ENCODE results near the gene SMIM14. TPM values are rescaled to one million over a fixed set of nuclear protein-coding genes. Genes with fewer than 3 reads are reported as not detected.

The SMIM14 gene
- total RNA-seq, 1 donor from 2014 or later = 58.4 TPM

DNA sequence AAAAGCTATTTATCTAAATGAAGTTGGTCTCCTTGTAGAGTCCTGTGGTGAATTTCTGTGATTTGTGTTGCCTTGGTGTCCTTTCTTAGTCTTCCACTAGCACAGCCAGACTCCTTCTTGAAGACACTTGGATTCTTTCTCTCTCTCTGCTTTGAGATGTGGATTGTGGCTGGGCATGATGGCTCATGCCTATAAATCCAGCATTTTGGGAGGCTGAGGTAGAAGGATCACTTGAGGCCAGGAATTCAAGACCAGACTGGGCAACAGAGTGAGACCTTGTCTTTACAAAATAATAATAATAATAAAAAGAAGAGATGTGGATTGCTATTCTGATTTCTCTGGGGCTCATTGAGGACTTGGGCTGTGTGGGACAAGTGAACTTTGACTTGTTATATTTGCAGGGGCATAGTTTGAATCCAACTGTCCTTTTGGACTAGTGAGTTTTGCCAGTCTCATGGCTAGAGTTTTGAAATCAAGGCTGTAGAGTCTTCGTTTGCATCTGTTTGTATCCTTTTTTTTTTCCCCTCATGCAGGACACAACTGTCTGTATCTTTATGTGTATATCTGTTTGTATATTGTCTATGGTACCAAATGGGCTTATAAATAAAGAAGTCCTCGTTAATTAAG is 11.1 kb upstream of the SMIM14 start:
- Histone ChIP-seq H3K27me3 (ENCODE audit: control insufficient read depth, insufficient read depth, low read length) (no peaks in the 10 kb centered on the region), H3K4me3 (ENCODE audit: low read depth, low read length) (no peak overlapping the region), H3K36me3 (ENCODE audit: control insufficient read depth, insufficient read depth, low read length) (no peaks in the 10 kb centered on the region)
- TF ChIP-seq, protein P1, sequence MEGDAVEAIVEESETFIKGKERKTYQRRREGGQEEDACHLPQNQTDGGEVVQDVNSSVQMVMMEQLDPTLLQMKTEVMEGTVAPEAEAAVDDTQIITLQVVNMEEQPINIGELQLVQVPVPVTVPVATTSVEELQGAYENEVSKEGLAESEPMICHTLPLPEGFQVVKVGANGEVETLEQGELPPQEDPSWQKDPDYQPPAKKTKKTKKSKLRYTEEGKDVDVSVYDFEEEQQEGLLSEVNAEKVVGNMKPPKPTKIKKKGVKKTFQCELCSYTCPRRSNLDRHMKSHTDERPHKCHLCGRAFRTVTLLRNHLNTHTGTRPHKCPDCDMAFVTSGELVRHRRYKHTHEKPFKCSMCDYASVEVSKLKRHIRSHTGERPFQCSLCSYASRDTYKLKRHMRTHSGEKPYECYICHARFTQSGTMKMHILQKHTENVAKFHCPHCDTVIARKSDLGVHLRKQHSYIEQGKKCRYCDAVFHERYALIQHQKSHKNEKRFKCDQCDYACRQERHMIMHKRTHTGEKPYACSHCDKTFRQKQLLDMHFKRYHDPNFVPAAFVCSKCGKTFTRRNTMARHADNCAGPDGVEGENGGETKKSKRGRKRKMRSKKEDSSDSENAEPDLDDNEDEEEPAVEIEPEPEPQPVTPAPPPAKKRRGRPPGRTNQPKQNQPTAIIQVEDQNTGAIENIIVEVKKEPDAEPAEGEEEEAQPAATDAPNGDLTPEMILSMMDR (IDR thresholded peaks at IDR 0.05; ENCODE audit: insufficient read depth, low read length, poor library complexity, severe bottlenecking) = no peak
- no peak for DNase-seq (ENCODE audit: low read depth)

- Histone ChIP-seq H3K4me3 (ENCODE audit: low read depth, low read length) (no peak overlapping the region), H3K36me3 (ENCODE audit: control insufficient read depth, insufficient read depth, low read length) (no peaks in the 10 kb centered on the region), H3K27me3 (ENCODE audit: control insufficient read depth, insufficient read depth, low read length) (no peaks in the 10 kb centered on the region)
- TF ChIP-seq, protein P1 (IDR thresholded peaks at IDR 0.05; ENCODE audit: insufficient read depth, low read length, poor library complexity, severe bottlenecking) = no peak
- no peak for DNase-seq (ENCODE audit: low read depth)
These were observed 10.3 kb upstream of the SMIM14 start for GRCh38 chr4:39648827-39649558.

- DNase-seq (ENCODE audit: low read depth) = no peak
- no peaks in the 10 kb centered on the region for H3K27me3 ChIP-seq (ENCODE audit: control insufficient read depth, insufficient read depth, low read length)
- TF ChIP-seq, protein P1 (IDR thresholded peaks at IDR 0.05; ENCODE audit: insufficient read depth, low read length, poor library complexity, severe bottlenecking) = no peak
- H3K4me3 ChIP-seq (ENCODE audit: low read depth, low read length) = no peak overlapping the region
- no peaks in the 10 kb centered on the region for H3K36me3 ChIP-seq (ENCODE audit: control insufficient read depth, insufficient read depth, low read length)
These were observed 9.5 kb upstream of the SMIM14 start for GRCh38 chr4:39648213-39648612.

- Histone ChIP-seq H3K4me3 (ENCODE audit: low read depth, low read length) (no peak overlapping the region), H3K27me3 (ENCODE audit: control insufficient read depth, insufficient read depth, low read length) (no peaks in the 10 kb centered on the region), H3K36me3 (ENCODE audit: control insufficient read depth, insufficient read depth, low read length) (no peaks in the 10 kb centered on the region)
- TF ChIP-seq, protein P1 (IDR thresholded peaks at IDR 0.05; ENCODE audit: insufficient read depth, low read length, poor library complexity, severe bottlenecking) = no peak
- no peak for DNase-seq (ENCODE audit: low read depth)
These were observed 4.4 kb upstream of the SMIM14 start for GRCh38 chr4:39642885-39643552.

GRCh38 chr4:39641451-39641850 is 2.8 kb upstream of the SMIM14 start:
- H3K36me3 ChIP-seq (ENCODE audit: control insufficient read depth, insufficient read depth, low read length) = no peaks in the 10 kb centered on the region
- TF ChIP-seq, protein P1 (IDR thresholded peaks at IDR 0.05; ENCODE audit: insufficient read depth, low read length, poor library complexity, severe bottlenecking) = no peak
- no peak overlapping the region for H3K4me3 ChIP-seq (ENCODE audit: low read depth, low read length)
- no peak for DNase-seq (ENCODE audit: low read depth)
- H3K27me3 ChIP-seq (ENCODE audit: control insufficient read depth, insufficient read depth, low read length) = no peaks in the 10 kb centered on the region

Data from kidney epithelial cell (primary cell).